SK-N-SH (cell line): ENCODE results near the gene RASSF8.

Source experiments
- CTCF ChIP-seq: fragments of 200-600 bp; sonication (generic); IDR thresholded peaks from 2 replicates; pipeline ENCODE4 v1.6.1; 2017; ENCODE audit warnings: antibody characterized with exemption, mild to moderate bottlenecking, moderate library complexity
- EP300 ChIP-seq, 2 experiments: IDR thresholded peaks; 2 replicates each; pipeline versions ENCODE4 v1.4.0 to v1.6.1; 2012; ENCODE audit warnings: borderline replicate concordance in 1 of 2, low read depth in 1 of 2, low read length in 1 of 2
- EZH2phosphoT487 ChIP-seq: fragments of 200-600 bp; sonication (generic); IDR thresholded peaks from 2 replicates; pipeline ENCODE4 v1.6.1; 2017; ENCODE audit warnings: low read depth, mixed run types, mild to moderate bottlenecking, antibody characterized with exemption, moderate library complexity, borderline replicate concordance
- NFIC ChIP-seq: IDR thresholded peaks from 2 replicates; pipeline ENCODE4 v1.4.0; 2012; ENCODE audit warnings: borderline replicate concordance
- POLR2AphosphoS5 ChIP-seq: IDR thresholded peaks from 2 replicates; pipeline ENCODE4 v1.6.1; 2012; ENCODE audit warnings: low read depth, low read length
- RAD21 ChIP-seq: IDR thresholded peaks from 2 replicates; pipeline ENCODE4 v1.6.1; 2012; ENCODE audit warnings: mild to moderate bottlenecking, low read length
- RCOR1 ChIP-seq: fragments of 150-350 bp; IDR thresholded peaks from 2 replicates; pipeline ENCODE4 v1.6.1; 2017; ENCODE audit warnings: antibody characterized with exemption, low read length
- REST ChIP-seq: IDR thresholded peaks from 2 replicates; pipeline ENCODE4 v1.6.1; 2012; ENCODE audit warnings: mild to moderate bottlenecking, low read depth, low read length, moderate library complexity
- RFX5 ChIP-seq: IDR thresholded peaks from 2 replicates; pipeline ENCODE4 v1.6.1; 2012; ENCODE audit warnings: mild to moderate bottlenecking, improper control_type of control experiment, low read length
- TAF1 ChIP-seq: IDR thresholded peaks from 2 replicates; pipeline ENCODE4 v1.6.1; 2012; ENCODE audit warnings: low read depth, mild to moderate bottlenecking, low read length, moderate library complexity, borderline replicate concordance
- TF ChIP-seq, protein P1 (sequence below): IDR thresholded peaks from 2 replicates; pipeline ENCODE4 v1.4.0; 2012; ENCODE audit warnings: low read depth, borderline replicate concordance
- TF ChIP-seq, protein P2 (sequence below): fragments of 150-350 bp; IDR thresholded peaks from 2 replicates; pipeline ENCODE4 v1.6.1; 2016; ENCODE audit warnings: mild to moderate bottlenecking, low read depth, low read length

DNA sequence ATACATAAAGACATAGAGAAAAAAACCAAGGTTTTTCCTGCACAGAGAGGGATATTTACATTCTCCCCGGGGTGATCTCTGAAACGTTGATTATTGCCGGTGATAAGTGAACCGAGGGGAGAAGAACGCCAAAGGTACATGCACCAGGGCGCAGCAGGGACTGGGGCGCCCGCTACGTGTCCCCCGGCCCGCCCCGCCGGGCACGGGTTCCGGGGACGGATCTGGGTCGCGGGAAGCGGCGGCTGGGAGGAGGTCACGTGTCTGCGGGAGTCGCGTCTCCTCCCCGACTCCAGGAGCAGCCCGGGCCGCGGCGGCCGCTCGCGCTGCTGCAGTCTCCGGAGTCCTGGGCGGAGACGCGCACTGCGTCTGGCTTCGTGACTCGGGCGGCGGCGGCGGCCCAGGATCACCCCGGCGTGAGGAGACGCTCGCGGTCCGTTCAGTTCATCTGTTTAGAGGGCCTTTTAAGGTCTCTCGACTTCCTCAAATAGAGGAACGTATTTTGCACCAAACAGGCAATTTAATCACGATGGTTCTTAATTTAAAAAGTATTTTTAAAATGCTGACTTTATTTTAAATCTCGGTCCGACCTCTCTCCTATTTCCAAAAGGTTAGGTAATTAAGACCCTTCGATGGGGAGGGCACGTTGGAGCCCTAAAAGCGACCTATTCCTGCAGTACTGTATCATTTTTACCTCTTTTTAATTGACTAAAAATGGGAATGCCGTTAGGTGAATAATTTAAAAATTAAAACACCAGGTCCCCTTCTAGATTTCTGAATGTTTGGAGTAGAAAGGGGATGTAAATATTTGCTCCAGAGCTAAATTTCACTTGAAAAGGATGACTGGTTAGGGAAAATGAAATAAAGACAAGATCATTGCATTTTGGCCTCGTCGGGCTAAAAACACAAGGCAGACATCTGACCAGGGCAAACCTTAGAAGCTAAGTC, 168.1 kb downstream of the RASSF8 start:
- TF ChIP-seq RFX5 (no peak), CTCF (peak; percentile 22; the same call in 1 of the 2 replicates), REST (no peak), EP300 (IDR thresholded peaks at IDR 0.05; ENCODE audit: borderline replicate concordance in 1 of 2, low read depth in 1 of 2, low read length in 1 of 2) (no peak), EZH2phosphoT487 (no peak), NFIC (0 out of 2 replicates have a peak, but pooled peaks have one; percentile 1), POLR2AphosphoS5 (no peak), RCOR1 (peak; percentile 8; the same call in 1 of the 2 replicates), RAD21 (peak; percentile 33; the same call in 1 of the 2 replicates), TAF1 (0 out of 2 replicates have a peak, but pooled peaks have one; percentile 26)
- TF ChIP-seq, protein P1, sequence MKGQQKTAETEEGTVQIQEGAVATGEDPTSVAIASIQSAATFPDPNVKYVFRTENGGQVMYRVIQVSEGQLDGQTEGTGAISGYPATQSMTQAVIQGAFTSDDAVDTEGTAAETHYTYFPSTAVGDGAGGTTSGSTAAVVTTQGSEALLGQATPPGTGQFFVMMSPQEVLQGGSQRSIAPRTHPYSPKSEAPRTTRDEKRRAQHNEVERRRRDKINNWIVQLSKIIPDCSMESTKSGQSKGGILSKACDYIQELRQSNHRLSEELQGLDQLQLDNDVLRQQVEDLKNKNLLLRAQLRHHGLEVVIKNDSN, result peak; percentile 89
- TF ChIP-seq, protein P2, sequence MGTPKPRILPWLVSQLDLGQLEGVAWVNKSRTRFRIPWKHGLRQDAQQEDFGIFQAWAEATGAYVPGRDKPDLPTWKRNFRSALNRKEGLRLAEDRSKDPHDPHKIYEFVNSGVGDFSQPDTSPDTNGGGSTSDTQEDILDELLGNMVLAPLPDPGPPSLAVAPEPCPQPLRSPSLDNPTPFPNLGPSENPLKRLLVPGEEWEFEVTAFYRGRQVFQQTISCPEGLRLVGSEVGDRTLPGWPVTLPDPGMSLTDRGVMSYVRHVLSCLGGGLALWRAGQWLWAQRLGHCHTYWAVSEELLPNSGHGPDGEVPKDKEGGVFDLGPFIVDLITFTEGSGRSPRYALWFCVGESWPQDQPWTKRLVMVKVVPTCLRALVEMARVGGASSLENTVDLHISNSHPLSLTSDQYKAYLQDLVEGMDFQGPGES, result no peak
